ENCODE data around the gene SEC14L3.

DNA sequence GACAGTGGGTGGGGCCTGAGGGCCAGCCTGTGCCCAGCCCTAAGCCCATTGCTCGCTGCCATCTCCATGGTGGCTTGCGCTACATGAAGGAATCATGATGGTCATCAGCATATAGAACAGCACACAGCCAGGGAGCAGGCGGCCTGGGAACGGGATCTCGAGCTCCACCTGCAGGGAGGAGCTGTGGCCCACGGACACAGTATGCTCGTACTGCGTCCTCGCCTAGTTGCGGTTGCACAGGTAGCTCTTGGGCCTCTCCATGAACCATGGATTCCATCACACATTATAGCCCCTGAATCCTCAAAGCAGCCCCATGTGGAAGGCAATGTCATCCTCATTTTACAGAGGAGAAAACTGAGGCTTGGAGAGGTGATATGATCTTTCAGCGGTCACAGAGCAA, 18.6 kb upstream of the SEC14L3 start:
- TF ChIP-seq ZNF331 (CRISPR knock-in tag; IDR thresholded peaks at IDR 0.05) (no peak), EP300 (IDR thresholded peaks at IDR 0.05; ENCODE audit: low read depth in 2 of 2, low read length in 2 of 2) (no peak), EP300 (CRISPR knock-in tag; IDR thresholded peaks at IDR 0.05; ENCODE audit: borderline replicate concordance) (no peak), MYC (CRISPR knock-in tag; IDR thresholded peaks at IDR 0.05; ENCODE audit: borderline replicate concordance) (no peak), ZFP36 (IDR thresholded peaks at IDR 0.05; ENCODE audit: borderline replicate concordance, low read depth, low read length, partially characterized antibody) (no peak), NFE2L2 (IDR thresholded peaks at IDR 0.05; ENCODE audit: low read length) (no peak), SIN3A (IDR thresholded peaks at IDR 0.05; ENCODE audit: borderline replicate concordance, low read depth, low read length) (no peak), NR2C2 (CRISPR knock-in tag; IDR thresholded peaks at IDR 0.05; ENCODE audit: borderline replicate concordance) (no peak), ZNF761 (CRISPR knock-in tag; conservative IDR thresholded peaks at IDR 0.05) (no peak)
- TF ChIP-seq, protein P1, sequence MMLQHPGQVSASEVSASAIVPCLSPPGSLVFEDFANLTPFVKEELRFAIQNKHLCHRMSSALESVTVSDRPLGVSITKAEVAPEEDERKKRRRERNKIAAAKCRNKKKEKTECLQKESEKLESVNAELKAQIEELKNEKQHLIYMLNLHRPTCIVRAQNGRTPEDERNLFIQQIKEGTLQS (CRISPR knock-in tag; IDR thresholded peaks at IDR 0.05) = no peak

All from HepG2 (cell line).